Stimulated activated CD8-positive, alpha-beta memory T cell treated with anti-CD3 and anti-CD28 coated beads, Interleukin-12 subunit alpha, Interleukin-12 subunit beta, amount 100 ng/mL, for 24 hours (primary cell): ENCODE results near the gene STEAP2.

Experiments
- DNase-seq: peaks from one replicate; pipeline ENCODE4 v3.0.0-alpha.2; 2020; ENCODE audit errors: extremely low read depth

STEAP2 gene

DNA sequence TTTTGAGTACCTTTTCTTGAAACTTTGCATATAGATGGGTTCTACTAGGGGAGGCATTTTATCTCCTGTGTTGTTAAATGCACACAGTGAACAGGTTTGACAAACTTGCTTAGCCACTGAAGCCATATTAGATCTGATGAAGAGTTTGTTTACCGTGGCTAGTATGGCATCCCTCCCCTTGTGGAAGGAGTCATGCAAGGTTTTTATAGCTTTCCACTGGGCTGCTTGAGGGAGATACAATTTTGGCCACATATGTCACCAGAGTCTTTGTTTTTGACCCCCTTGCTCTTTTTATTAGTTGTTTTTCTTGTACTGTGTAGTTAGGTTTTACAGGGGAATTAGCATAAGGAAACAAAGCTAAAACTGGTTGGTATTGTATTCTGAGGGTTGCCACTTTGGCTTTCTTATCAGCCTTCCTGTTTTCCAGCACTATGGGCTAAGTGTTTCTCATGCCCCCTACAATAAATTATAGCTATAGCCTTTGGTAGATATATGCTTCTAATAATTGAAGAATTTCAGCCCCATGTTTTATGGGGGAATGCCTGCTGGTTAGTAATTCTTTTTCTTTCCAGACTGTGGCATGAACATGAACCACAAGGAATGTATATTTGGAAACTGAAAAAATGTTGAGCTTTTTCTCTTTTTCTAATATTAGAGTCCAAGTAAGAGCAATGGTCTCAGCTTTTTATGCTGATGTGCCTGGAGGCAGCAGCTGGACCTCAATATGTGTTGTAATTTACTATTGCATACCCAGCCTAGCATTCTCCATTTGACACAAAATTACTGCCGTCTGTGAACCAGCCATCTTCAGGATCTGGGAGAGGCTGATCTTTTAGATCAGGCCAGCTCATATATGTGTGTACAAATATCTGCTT lies 18.4 kb upstream of the STEAP2 start:
- DNase-seq = no peak

DNA sequence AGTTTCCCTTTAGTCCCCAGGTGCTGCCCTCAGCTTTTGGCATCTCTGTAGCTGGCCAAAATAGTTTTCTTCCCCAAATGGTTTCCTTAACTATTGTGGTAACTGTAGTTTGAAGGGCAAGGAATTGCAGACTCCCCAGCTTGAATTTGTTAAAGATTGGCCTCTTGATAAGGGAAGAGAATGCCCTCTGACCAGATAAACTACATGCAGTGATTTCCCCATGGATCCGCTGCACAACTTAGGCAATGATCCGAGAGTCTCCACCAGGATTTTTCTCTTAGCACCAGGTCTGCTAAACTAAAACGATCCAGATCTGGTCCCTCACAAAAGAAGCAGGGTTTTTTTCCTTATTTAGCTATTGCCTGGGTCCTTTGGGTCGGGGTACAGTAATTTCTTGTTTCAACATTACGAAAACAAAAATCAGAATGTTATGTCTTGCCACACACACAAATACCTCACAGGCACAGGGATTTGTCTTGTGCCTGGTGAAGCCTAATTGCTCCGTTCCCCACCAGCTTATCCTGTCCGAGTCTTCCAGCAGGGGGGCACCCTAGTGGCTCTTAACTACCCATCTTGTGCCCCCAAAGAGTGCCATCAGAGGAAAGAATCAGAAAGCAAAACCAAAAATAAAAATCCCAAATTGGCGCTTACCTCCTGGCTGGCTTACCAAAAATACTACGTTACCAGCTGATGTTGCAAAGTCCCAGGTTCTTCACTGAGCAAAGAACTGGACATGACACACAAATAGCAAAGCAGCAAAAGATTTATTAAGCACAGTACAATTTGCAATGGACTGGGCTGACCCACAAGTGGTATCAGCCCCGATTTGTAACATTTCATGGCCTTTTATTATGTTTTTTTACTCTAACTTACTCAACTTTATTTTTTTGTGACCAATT lies 16.4 kb upstream of the STEAP2 start:
- DNase-seq = no peak

DNA sequence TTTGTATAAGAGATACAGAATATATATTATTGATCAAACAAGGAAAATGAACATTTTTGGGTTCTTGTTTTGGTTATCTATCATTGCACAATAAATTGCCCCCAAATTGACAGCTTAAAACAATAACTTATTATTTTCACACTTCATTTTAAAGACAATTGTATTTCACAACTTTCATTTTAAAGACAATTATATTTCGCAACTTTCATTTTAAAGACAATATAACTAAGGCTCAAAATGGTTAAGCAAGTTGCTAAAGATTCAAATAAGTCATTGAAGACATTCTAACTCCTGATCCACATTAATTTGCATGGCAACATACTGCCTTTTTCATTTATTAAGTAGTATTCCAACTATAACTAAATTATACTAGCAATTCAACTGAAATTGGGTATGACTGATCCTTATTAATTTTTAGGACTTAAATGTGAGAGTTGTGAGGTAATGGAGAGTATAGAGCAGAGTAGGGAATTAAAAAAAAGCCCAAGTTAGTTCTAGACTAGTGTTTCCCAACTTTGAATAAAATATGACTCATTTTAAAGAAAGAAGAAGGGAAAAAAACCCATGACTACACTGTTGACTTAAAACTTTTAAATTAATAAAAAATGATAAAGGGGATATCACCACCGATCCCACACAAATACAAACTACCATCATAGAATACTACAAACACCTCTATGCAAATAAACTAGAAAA lies 9.9 kb upstream of the STEAP2 start:
- no peak for DNase-seq

DNA sequence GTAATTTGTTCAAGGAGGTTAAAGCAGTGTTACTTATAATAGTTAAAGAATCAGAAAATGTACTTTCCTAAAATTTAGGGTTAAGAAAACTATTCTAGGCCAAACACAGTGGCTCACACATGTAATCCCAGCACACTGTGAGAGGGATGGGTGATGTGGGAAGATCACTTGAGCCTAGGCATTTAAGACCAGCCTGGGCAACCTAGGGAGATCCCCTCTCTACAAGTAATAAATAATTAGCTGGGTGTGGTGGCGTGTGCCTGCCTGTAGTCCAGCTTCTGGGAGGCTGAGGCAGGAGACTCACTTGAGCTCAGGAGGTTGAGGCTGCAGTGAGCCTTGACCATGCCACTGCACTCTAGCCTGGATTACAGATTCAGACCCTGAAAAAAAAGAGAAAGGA lies 3.6 kb upstream of the STEAP2 start:
- DNase-seq = no peak

DNA sequence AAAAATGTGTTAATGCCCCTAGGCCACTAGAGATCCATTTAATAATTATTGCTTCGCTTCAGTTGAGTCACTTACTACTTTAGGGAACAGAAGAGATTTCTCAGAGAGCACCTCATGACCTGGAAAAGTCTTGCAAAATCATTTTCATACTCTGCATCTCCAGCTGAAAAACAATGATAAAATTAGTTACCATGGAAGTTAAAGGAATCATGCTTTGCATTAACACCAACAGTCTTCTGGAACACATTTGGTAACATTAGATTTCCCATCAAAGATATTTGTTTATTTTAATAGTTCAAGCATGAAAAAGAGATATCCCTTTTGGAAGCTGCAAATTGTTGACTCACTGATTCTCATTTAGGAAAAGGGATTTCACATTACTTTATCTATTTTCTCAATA lies 1.8 kb upstream of the STEAP2 start:
- no peak for DNase-seq

DNA sequence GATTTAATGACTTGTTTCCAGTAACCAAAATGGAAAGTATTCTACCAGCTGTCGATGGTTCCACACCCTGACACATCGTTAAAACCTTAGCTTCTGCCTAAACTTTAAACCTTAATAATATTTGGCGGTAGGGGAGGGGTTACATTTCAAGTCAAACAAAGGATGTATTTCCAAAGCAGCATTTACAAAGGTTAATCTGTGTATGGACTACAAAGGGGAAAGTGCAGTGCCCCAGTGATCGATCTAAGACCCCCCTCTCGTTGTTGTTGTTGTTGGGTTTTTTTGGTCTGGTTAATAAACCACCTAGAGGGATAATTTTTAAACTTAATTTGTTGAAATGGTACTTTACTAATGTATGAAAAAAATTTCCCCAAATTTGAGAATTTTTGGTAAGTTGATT lies 1.1 kb upstream of the STEAP2 start:
- no peak for DNase-seq

DNA sequence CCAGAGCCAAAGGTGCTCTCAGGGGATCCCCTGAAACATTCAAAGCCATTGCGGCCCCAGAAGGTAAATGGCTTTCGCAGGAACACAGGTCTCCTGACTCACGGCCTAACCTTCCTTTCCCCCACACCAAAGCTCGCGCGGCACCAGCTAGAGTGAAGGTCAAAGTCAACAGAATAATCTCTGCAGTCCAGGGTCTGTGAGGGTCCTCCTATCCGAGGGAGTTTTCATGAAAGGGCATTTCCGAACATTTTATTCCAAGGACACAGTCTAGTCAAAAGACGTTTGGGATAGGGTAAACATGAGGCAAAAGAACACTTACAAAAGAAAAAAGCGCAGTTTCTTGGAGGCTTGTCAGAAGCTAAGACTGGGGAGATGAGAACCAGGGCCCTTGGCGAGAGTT lies 559 bp upstream of the STEAP2 start:
- no peak for DNase-seq

DNA sequence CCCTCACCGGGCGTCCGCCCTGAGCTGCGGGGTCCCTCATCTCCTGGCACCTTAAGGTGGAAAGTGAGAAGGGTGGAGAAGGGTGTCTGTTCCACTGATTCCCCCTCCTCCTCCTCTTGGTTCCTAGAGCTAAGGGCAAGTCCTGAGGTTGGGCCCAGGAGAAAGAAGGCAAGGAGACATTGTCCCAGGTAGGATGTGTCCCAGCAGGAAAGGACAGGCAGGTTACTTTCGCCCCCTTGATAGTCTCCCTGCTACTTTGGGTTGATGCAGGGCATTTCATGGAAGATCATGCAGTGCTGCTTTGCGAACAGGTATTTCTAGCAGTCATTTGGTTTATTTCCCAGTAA lies 582 bp downstream of the STEAP2 start:
- no peak for DNase-seq

DNA sequence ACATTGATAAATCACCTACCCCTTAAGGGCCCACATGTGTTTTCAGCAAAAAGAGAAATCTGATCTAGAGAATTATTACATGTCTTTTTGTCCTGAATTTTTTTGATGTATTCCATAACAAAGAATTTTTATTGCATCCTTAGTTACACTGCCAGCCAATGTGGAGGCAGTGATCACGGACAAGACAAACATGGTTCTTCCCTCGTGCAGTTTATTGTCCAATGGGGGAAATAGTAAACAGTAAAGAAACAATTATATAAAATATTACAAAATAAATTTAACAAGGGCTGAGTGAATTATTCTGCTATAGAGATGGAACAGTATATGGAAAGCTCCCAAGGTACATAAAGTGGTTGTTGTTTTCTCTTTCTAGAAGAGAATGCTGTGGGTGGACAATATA lies 2.0 kb downstream of the STEAP2 start:
- DNase-seq = no peak

DNA sequence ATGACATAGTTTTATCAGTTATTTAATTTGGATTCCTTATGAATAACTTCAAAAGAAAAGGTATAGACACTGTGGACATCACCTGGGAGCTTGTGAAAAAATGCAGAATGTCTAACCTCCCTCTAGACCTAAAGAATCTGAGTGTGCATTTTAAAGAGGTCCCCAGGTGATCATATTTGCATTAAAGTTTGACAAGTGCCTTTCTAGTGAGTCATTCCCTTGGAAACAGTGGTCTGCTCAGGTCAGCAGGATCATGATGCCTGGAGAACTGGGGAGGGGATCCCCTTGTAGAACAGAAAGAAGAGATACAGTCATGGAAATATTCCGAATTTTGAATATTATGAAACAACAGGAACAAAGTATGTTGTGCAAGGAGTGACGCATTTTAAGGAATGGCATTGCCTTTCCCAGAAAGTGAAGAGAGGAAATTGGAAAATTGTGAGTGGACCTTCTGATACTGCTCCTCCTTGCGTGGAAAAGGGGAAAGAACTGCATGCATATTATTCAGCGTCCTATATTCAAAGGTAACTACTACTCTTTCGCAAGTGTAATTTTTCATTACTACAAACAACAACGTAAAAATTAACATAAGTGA lies 4.6 kb downstream of the STEAP2 start:
- DNase-seq = no peak

DNA sequence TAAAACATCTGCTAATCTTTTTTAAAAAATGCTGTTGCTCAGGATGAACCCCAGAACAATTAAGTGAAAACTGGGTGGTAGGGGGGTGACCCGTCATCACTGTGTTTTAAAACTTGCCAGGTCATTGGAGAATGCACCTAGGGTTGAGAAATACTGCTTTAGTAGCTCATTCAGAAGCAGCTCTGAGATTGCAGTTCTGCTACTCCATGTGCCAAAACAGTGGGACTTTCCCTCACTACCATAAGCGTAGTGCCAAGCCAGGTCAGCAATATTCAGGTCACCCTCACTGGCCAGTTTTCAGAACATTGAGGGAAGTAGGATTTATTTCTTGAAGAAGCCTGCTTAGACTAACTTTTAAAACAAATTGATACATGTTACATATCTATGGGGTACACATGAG lies 5.2 kb downstream of the STEAP2 start:
- DNase-seq = no peak

DNA sequence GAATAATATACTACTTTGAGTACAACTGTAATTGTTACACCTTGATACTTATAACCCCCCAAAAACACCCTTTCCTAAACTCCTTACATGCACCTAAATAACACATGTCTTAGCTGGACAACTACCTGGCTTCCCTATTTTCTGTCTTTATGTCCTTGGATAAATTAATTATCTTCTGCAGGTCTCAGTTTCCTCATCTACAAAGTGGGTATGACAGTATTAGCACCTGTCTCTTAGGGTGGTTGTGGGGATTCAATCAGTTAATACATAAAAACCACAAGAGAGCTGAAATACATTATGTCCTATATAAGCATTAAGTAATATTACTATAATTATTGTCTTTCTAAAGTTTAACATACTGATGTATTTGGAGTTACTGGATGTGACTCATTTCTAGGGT lies 10.8 kb downstream of the STEAP2 start:
- no peak for DNase-seq

DNA sequence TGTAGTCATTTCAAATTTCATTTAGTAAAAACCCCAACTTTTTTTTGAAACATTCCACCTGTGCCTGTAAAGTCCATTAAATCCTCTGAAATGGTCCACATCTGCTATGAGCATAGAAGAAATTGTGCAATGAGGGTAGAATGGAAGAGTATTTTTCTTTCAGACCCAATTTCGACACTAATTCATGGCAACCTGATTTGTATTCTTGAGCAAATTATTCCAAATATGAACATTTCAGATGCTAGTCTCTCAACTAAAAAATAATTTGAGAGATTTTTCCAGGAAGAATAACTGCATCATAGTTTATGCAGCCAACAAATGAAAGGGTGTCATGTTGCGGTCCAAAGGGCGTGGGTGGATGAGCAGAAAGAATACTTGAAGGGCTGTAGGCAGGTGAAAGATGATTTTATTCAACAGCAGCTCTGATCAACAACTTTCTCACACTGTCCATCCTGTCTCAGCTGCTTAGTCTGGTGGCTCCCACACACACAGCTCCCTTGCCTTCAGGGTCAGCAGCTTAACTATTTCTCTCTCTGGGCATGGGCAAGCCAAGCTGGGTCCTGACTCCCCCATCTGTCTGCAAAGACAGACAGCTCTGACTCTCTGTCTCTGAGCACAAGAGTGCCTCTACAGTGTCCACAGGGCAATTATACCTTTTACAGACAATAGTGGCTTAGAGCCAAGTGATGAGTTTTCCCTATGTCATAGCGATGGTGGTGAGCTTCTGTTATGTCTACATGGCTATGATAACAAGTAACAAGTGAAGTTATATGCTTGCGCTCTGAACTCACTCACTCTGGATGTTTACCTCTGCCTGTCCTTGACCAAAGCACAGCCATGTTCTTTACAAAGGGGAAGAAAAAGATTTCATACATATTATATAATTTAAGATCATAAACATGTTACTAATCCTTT lies 11.5 kb downstream of the STEAP2 start:
- no peak for DNase-seq

DNA sequence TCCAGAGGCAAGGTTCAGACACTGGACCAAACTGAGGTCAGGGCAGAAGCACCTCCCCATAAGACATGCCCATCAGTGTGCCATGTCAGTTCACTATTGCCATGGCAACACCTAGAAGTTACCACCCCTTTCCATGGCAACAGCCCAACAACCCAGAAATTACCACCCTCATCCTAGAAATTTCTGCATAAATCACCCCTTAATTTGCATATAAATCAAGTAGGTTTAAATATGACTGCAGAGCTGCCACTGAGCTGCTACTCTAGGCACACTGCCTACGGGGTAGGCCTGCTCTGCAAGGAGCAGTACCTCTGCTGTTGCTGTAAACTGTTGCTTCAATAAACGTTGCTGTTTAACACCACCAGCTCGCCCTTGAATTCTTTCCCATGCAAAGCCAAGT lies 12.7 kb downstream of the STEAP2 start:
- DNase-seq = no peak

DNA sequence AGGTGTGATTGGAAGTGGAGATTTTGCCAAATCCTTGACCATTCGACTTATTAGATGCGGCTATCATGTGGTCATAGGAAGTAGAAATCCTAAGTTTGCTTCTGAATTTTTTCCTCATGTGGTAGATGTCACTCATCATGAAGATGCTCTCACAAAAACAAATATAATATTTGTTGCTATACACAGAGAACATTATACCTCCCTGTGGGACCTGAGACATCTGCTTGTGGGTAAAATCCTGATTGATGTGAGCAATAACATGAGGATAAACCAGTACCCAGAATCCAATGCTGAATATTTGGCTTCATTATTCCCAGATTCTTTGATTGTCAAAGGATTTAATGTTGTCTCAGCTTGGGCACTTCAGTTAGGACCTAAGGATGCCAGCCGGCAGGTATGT lies 13.6 kb downstream of the STEAP2 start:
- DNase-seq = no peak

DNA sequence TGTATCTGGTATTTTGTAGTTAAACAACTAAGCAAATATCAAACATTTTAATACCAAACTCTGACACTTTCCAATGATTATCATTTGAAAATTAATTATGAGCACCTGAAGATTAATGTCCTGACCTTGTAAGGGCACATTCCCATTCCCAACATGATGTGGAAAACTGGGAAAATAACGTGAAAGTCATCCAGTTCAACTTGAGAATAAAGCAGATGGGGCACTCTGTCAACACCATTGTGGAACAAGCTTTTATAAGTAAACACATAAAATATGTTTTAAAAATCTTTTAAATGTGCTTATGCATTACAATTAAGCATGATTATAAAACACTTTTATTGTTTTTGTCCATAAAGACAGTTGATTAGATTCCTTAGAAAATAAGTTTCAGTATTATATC lies 14.1 kb downstream of the STEAP2 start:
- DNase-seq = no peak

DNA sequence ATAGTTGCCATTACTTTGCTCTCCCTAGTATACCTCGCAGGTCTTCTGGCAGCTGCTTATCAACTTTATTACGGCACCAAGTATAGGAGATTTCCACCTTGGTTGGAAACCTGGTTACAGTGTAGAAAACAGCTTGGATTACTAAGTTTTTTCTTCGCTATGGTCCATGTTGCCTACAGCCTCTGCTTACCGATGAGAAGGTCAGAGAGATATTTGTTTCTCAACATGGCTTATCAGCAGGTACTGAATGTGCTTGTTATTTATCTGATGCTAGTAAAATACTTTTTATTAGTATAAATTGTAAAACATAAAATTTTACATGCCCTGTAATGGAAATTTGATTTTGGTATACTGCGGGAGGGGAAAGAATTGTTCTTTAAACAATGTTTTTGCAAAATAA lies 15.7 kb downstream of the STEAP2 start:
- no peak for DNase-seq

DNA sequence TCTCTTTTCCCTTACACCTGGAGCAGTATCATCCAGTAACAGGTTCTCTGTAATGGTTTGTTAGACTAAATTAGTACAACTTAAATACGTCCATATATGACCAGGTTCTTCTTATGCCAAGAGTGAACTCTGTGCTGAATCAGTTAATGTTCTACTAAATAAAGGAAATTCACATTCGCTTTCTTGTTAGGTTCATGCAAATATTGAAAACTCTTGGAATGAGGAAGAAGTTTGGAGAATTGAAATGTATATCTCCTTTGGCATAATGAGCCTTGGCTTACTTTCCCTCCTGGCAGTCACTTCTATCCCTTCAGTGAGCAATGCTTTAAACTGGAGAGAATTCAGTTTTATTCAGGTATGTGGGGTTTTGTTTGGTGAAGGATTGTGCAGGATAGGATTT lies 18.1 kb downstream of the STEAP2 start:
- DNase-seq = no peak

DNA sequence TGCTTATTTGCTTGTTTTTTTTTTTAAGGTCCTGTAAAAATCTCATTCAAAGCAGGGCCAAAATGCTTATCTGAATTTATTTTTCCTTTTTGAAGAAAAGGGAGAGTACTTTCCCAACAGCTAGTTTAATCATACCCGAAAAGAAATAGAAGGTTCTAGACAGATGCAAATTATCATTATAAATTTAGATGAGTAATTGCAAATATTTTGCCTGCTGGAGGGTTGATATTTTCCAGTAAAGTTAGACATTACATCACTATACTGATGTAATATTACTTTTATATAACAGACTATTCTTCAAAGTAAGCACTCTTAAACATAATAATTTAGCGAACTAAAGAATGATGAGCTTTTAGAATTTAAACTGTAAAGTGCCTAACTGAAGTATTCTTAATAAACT lies 19.3 kb downstream of the STEAP2 start:
- DNase-seq = no peak

DNA sequence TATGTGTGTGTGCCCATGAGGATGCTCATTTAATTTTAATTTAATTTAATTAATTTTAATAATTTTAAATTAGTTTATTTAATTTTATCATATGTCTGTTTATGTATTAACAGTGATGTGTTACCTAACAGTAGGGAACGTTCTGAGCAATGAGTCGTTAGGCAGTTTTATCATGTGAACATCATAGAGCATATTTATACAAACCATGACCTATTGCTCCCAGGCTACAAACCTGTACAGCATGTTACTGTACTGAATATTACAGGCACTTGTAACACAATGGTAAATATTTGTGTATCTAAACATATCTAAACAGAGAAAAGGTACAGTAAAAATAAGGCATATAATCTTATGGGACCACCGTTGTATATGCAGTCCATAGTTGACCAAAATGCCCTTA lies 19.8 kb downstream of the STEAP2 start:
- DNase-seq = no peak

DNA sequence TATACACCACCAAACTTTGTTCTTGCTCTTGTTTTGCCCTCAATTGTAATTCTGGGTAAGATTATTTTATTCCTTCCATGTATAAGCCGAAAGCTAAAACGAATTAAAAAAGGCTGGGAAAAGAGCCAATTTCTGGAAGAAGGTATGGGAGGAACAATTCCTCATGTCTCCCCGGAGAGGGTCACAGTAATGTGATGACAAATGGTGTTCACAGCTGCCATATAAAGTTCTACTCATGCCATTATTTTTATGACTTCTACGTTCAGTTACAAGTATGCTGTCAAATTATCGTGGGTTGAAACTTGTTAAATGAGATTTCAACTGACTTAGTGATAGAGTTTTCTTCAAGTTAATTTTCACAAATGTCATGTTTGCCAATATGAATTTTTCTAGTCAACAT lies 20.9 kb downstream of the STEAP2 start:
- DNase-seq = no peak
